HuH-7.5 (cell line): ENCODE measurements around the gene CNNM4.
"Not testable (repeated sequence)": the region's sequence is repeated elsewhere in the genome, so short reads cannot be mapped to it uniquely, and the experiment has no call there.

ENCODE experiments used
- DNase-seq: peaks from one replicate; pipeline ENCODE4 v3.0.0; 2011; ENCODE audit warnings: low spot score

Gene CNNM4

GRCh38 chr2:96792772-96793749 is 32.4 kb downstream of the CNNM4 start:
- no peak for DNase-seq

- DNase-seq = no peak
Observed at GRCh38 chr2:96795076-96795475, 34.4 kb downstream of the CNNM4 start.

GRCh38 chr2:96796497-96796896 is 35.8 kb downstream of the CNNM4 start:
- not testable (repeated sequence) for DNase-seq

GRCh38 chr2:96797066-96797625 is 36.4 kb downstream of the CNNM4 start:
- DNase-seq = no peak

- no peak for DNase-seq
Observed at GRCh38 chr2:96798733-96799622, 38.3 kb downstream of the CNNM4 start.

- no peak for DNase-seq
Observed at GRCh38 chr2:96799623-96799935, 38.9 kb downstream of the CNNM4 start.

GRCh38 chr2:96800061-96801004 is 39.6 kb downstream of the CNNM4 start:
- DNase-seq = peak; percentile 2

- DNase-seq = peak; percentile 83
Observed at GRCh38 chr2:96801005-96801785, 40.5 kb downstream of the CNNM4 start.

GRCh38 chr2:96801786-96802595 is 41.3 kb downstream of the CNNM4 start:
- peak; percentile 9 for DNase-seq

GRCh38 chr2:96802721-96803120 is 42.0 kb downstream of the CNNM4 start:
- DNase-seq = peak; percentile 6

- no peak for DNase-seq
Observed at GRCh38 chr2:96804986-96805385, 44.3 kb downstream of the CNNM4 start.

- not testable (repeated sequence) for DNase-seq
Observed at GRCh38 chr2:96805946-96806345, 45.2 kb downstream of the CNNM4 start.

- DNase-seq = no peak
Observed at GRCh38 chr2:96806468-96807126, 45.9 kb downstream of the CNNM4 start.

GRCh38 chr2:96807127-96807471 is 46.4 kb downstream of the CNNM4 start:
- no peak for DNase-seq

GRCh38 chr2:96808176-96808837 is 47.6 kb downstream of the CNNM4 start:
- no peak for DNase-seq

GRCh38 chr2:96809216-96809882 is 48.6 kb downstream of the CNNM4 start:
- DNase-seq = no peak

GRCh38 chr2:96809951-96810782 is 49.5 kb downstream of the CNNM4 start:
- DNase-seq = no peak
